GM19238 (cell line): ENCODE data around the gene EIF2B4.
"Not testable (repeated sequence)": the region's sequence is repeated elsewhere in the genome, so short reads cannot be mapped to it uniquely, and the experiment has no call there.

Experiments
- DNase-seq: peaks from one replicate; pipeline ENCODE4 v3.0.0; 2011; ENCODE audit warnings: low spot score; ENCODE audit not compliant: insufficient read length

Gene EIF2B4

DNA sequence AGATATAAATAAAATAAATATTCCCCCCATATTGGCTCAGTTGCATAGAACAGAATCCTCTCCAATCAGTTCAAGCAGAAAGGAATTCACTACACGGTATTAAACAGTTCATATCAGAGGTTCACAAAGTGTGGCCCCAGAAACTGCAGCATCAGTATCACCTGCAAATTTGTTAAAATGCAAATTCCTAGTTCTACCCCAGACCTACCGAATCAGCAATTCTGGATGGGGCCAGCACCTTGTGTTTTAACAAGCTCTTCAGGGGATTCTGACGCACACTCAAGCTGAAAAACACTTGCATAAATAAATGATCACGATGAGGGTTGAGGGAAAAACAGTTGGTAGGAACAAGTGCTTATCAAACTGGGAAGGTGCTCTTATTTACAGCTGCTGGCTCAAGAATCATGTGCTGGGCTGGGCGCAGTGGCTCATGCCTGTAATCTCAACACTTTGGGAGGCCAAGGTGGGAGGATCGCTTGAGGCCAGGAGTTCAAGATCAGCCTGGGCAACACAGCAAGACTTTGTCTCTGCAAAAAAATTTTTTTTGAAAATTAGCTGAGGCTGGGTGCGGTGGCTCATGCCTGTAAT is 19.9 kb downstream of the EIF2B4 start:
- no peak for DNase-seq

DNA sequence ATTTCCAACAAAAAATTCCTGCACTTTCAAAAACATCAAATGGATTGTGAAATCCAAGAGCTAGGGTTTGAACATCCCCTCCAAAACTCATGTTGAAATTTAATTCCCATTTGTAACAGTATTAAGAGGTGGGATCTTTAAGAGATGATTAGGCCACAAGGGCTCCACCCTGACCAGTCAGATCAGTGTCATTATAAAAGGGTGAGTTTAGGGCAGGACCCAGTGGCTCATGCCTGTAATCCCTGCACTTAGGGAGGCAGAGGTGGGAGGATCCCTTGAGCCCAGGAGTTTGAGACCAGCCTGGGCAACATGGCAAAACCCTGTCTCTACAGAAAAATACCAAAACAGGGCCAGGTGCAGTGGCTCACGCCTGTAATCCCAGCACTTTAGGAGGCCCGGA is 22.5 kb downstream of the EIF2B4 start:
- no peak for DNase-seq

DNA sequence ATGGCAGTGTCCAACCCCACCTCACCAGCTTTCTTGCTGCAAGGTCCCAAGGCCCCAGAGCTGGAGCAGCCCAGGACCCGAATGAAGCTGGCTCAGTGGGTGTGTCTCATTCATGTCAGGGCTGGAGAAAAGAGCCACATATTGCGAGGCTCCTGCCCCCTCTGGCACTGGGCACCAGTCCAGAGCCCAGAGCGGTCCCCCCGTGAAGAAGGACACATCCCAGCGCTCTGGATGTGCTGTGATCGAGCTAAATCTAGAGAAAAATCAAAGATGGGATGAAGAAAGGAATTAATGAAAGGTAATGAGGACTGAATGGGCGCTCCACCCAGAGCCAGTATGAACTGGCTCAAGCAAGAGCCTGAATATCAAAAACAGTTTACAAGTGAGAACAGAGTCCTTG is 34.0 kb downstream of the EIF2B4 start:
- no peak for DNase-seq

DNA sequence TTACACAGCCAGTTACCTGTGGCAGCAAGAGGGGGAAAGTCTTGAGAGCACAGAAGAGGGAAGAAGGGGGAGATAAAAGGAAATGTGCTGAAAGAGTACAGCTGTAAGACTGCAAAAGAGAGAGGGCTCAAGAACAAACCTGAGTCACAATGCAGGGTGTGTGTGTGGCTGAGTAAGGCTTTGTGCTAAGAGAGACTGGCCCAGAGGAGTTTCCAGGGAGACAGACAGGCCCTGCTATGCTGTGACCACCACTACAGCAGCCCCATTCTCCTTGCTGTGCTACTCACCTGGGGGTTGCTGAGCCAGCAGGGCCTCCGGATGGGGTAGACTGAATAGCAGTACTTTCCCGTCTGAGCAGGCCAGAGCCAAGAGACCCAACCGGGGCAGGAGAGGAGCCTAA is 34.8 kb downstream of the EIF2B4 start:
- no peak for DNase-seq

DNA sequence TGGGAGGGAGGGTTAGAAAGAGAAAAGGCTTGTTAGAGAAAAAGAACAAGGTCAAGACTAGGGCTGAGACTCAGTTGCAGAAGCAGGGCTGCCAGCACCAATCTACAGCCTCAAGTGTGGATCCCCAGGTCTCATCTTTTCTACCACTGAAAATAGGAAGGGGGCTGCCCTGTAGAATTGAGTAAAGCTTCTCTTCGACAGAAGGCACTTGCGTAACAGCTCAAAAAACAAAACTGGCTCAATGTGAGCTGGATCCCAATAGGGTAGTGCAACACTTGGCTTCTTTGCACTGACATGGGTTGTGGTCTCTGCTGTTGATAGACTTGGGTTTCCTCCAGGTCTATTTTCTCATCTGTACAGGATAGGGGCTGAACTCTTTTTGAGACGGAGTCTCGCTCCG is 45.4 kb downstream of the EIF2B4 start:
- no peak for DNase-seq

DNA sequence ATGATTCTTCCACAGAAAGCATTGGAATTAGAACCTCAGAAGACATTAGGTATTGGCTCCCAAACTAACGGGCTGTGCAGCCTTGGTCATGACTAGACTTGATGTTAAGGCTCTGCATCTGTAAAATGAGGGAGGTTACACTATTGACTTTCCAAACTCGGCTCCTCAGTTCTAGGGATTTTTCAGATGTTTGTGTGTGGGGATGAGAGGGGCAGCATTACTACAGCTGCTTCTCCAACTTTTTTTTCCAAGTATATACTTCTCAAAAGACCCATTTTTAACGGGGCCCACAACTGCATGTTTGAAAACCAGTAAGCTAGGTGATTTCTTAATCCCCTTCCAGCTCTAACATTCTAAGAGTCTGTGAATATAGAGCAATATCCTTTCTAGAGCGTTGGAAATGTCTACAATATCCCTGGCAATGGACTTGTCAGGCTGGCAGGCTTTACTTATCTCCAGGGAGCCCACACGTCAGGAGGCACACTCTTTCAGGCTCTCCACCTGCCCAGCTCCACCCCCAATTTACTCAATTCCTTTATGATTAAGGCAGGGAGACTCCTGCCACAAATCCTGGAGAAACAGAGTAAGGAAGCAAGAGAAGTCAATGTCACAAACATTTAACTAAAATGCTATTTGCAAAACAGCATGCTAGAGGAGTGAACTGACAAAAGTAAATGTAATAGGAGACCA is 46.4 kb downstream of the EIF2B4 start:
- no peak for DNase-seq

DNA sequence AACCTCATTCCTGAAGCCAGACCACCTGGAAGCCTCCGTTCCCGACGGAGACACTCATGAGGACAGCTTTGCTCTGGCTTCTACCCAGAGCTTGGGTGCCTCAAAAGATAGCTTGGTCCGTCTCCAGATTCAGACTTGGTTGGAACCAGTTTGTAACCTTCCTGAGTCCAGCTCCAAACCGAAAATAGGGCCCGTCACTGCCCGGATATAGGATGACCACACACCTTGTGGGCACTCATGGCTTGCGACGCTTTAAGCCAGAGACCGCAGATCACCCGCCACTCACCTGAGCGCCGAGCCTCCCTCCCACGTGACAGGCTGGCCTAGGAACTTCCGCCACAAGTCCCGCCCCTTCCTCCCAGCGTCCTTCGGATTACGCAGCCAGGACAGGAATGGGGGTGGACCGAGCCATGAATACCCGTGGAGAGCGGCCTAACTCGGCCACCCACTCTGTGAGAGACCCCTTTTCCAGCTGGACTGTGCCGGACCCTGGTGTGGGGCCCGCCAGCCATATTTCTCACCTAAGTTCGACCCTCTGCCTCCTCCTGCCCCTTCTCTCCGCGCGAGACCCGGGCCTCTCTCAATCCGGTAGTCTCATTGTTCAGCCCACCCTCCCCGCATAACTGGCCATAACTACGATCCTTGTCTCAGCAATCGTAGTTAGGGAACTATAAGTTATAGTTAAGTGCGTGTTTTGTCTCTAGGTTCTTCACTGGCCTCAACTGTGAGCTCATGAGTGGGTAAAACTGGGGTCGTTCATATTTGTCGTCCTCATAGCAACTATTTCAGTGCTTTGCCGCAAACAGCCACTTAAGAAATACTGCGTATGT is 47.2 kb downstream of the EIF2B4 start, which contains the start of gene MPV17:
Gene MPV17 (minus strand): TSS at position 332 of the 830 bp plus-strand sequence. CDS start 580 bp downstream, outside the sequence.
- peak; percentile 98 for DNase-seq

DNA sequence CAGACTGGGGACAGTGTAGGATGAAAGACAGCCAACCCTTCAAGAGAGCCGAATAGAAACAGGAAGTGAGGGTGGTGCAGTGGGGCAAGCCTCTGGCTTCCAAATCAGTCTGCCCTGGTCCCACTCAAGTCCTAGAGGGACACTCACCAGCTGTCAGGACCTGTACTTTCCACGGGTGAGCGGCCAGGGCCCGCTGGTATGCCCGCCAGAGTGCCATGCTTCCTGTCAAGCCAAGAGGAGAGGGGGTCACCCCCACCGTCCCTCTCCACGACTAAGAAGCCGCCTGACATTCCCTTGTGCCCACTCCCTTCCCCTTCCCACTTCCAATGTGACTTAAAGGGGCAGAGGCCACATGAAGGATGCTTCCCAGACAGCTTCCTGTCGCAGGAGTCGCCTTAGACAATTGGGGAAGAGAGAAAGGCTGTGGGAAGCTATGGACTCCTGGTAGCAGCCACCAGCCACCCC is 47.8 kb downstream of the EIF2B4 start:
- peak; percentile 24 for DNase-seq

DNA sequence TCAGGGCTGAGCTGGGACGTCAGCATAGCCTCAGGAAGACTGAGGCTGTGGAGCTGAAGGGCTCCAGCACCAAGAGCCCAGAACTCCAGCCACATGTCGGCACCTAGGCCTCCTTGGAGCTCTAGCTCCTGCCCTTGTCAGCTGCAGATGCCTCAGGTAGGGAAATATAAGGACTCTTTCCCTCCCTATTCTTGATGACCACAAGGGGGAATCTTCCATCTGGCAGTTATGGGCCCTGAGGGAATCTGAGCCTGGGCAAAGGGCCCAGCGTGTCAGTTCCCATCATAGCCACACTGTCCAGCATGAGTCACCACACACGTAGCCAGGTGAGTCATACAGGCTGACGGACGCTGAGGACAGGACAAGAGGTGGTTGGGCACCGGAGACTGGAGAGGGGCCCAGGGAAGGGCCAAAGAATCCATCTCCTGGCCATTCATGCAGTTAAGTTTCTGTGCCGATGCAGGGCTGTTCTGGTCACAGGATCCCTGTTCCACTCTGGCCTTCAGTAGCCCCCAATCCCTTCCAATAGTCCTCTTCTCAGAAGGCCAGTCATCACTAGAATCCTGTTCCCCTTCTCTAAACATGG is 49.1 kb downstream of the EIF2B4 start:
- no peak for DNase-seq

DNA sequence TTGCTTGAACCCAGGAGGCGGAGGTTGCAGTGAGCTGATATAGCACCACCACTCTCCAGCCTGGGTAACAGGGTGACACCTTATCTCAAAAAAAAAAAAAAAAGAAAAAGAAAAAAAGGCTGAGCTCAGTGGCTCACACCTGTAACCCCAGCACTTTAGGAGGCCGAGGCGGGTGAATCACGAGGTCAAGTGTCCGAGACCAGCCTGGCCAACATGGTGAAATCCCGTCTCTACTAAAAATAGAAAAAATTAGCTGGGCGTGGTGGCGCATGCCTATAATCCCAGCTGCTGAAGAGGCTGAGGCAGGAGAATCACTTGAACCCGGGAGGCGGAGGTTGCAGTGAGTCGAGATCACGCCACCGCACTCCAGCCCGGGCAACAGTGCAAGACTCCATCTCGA is 50.3 kb downstream of the EIF2B4 start:
- not testable (repeated sequence) for DNase-seq

DNA sequence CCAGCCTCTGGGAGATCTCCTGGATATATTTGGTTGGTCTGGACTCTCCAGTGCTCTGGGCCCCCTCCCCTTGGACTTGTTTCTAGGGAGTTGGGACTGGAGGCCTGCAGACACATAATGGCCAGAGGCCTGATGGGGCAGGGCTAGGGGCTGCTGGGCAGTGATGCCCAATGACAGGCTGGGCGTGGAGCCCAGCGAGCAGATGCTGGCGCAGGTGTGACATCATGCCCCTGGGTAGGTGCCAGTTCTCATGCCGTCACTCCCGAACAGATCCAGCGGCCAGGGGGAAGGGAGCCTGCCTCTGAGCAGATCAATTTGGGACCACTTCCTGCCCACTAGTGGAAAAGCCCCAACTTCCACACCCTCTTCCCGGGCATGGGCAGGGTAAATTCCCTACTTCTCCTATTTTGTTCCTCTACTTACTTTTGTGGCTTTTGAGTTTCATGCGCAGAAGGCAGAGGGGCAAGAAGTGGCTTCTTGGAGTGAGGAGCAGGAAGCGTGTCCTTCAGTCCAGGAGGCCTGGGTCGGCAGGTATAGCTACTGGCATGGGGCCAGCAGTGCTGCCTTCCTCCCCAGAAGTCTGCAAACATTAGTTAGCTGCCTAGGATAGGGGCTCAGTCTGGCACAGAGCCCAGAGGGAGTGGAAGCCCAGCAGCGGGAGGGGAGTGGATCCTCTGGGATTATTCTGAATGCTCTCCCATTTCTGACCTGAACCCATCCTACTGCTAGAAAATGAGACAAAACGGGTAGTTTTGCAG is 53.3 kb downstream of the EIF2B4 start:
- no peak for DNase-seq

DNA sequence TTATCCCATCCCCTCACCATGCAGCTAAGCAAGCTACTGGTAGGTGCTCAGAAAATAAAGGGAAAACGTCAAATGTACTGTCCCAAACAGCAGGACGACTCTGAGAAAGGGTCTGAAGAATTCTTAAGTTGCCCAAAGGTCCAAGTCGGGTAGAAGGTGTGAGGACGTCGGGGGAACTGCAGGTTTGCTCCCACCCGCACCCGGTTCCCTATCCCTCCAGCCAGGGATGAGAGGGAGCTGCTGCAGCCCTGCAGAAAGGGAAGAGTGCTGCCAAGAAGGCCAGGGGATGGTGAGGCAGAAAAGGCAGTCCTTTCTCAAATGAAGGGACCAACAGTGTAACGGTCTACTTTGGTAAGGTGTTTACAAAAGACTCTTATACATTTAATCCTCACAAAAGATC is 55.0 kb downstream of the EIF2B4 start:
- DNase-seq: no peak

DNA sequence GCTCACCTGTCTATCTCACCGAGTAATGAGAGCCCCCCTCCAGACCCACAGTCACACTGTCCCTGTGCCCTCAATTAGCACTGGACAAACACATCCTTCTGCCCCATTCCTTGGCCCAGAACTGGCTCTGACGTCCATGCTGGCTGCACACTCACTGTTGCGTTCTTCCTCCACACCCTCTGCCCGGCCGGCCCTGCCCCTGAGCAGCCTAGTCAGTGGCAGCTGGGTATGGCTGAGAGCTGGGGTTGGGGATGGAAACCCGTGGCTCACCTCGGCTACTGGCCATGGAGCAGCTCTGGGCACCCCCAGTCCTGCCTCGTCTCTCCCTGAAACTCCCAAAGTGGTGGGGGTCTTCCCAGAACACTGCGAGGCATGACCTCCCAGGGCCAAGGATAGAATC is 55.4 kb downstream of the EIF2B4 start:
- no peak for DNase-seq
